Loucy (cell line): ENCODE data around the gene MST1.
A peak's percentile ranks its signal among the peaks of the same experiment; 100 is the strongest.
"Not testable (repeated sequence)": the region's sequence is repeated elsewhere in the genome, so short reads cannot be mapped to it uniquely, and the experiment has no call there.

ENCODE experiments used
- H2AFZ ChIP-seq: fragments of 200-600 bp; sonication (generic); 2 replicates; pipeline ENCODE4 v1.6.0; 2016; ENCODE audit warnings: antibody characterized with exemption, mild to moderate bottlenecking, low read length, moderate library complexity
- H3F3A ChIP-seq: fragments of 200-600 bp; 2 replicates; pipeline ENCODE4 v1.6.0; 2016; ENCODE audit warnings: antibody characterized with exemption, low read depth, mild to moderate bottlenecking
- H3K27me3 ChIP-seq: fragments of 200-600 bp; sonication (generic); 2 replicates; pipeline ENCODE4 v1.6.1; 2014; ENCODE audit warnings: low read length, mild to moderate bottlenecking; ENCODE audit not compliant: insufficient read depth, poor library complexity, severe bottlenecking
- H3K36me3 ChIP-seq: fragments of 200-600 bp; sonication (generic); 2 replicates; pipeline ENCODE4 v1.6.1; 2016; ENCODE audit warnings: low read length; ENCODE audit not compliant: insufficient read depth
- H3K4me1 ChIP-seq: fragments of 200-600 bp; sonication (generic); 2 replicates; pipeline ENCODE4 v1.5.1; 2014; ENCODE audit warnings: low read length, mild to moderate bottlenecking; ENCODE audit not compliant: insufficient read depth, poor library complexity, severe bottlenecking
- H3K4me2 ChIP-seq: fragments of 200-600 bp; sonication (generic); 2 replicates; pipeline ENCODE4 v1.6.0; 2014; ENCODE audit warnings: antibody characterized with exemption, low read length, low read depth, mild to moderate bottlenecking; ENCODE audit not compliant: poor library complexity, severe bottlenecking
- H3K4me3 ChIP-seq: fragments of 200-600 bp; sonication (generic); 2 replicates; pipeline ENCODE4 v1.5.1; 2014; ENCODE audit warnings: low read length, mild to moderate bottlenecking, mixed read lengths; ENCODE audit not compliant: poor library complexity, severe bottlenecking
- H3K79me2 ChIP-seq: fragments of 200-600 bp; sonication (generic); 2 replicates; pipeline ENCODE4 v1.6.1; 2014; ENCODE audit warnings: low read length; ENCODE audit not compliant: insufficient read depth
- H3K9ac ChIP-seq: fragments of 200-600 bp; sonication (generic); 2 replicates; pipeline ENCODE4 v1.6.0; 2014; ENCODE audit warnings: mild to moderate bottlenecking, low read depth, low read length, moderate library complexity; ENCODE audit not compliant: poor library complexity, severe bottlenecking
- H3K9me2 ChIP-seq: fragments of 200-600 bp; sonication (generic); replicated peaks from 2 replicates; pipeline ENCODE4 v1.6.1; 2016; ENCODE audit warnings: low read depth, low read length, mixed read lengths
- H3K9me3 ChIP-seq: fragments of 200-600 bp; sonication (generic); 2 replicates; pipeline ENCODE4 v1.6.1; 2014; ENCODE audit warnings: mild to moderate bottlenecking, antibody characterized with exemption, low read length, low read depth; ENCODE audit not compliant: insufficient read depth
- H4K20me1 ChIP-seq: fragments of 200-600 bp; sonication (generic); 2 replicates; pipeline ENCODE4 v1.6.0; 2014; ENCODE audit warnings: antibody characterized with exemption, low read length, mild to moderate bottlenecking; ENCODE audit not compliant: insufficient read depth, poor library complexity, severe bottlenecking

MST1 gene

DNA sequence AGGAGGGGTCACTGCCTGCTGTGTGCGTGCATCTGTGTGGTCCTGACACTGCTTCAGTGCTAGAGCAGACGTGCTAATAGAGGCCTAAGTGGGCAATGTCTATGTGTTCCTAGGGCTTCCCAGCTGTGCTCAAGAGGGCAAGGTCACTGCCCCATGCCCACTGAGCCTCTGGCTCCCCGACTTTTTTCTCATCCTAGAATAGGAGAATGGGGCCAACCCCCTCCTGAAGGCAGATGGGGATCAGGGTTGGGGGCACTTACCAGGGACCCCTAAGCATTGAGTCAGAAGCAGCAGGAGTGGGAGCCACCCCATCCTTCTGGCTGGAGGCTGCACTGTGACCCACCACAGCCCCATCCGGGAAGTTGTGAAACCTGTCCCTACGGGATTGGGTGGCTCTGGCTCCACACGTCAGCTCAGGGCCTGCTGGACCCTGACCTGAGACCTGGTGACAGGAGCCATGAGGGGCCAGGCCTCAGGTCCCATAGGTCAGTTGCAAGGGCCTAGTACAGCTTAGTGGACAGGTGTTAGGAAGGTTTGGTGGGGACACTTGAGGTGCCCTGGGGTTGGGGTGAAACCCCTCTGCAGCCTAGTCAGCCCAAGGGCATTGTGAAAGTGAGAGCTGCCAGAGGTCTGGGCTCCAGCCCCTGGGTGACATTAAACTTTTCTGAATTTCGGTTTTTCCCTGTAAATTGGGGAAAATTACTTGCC lies 782 bp downstream of the MST1 start:
- Histone ChIP-seq H2AFZ (peak overlapping the region; percentile 96), H3K9ac (peak overlapping the region; percentile 94), H3K4me2 (peak overlapping the region; percentile 97), H3K79me2 (peaks cover 21% of the 10 kb centered on the region), H3K4me3 (peak overlapping the region; percentile 96)
- H3K36me3 ChIP-seq, H3K9me3 ChIP-seq, H4K20me1 ChIP-seq, H3K27me3 ChIP-seq, H3K4me1 ChIP-seq, H3F3A ChIP-seq, H3K9me2 ChIP-seq: not testable (repeated sequence)

DNA sequence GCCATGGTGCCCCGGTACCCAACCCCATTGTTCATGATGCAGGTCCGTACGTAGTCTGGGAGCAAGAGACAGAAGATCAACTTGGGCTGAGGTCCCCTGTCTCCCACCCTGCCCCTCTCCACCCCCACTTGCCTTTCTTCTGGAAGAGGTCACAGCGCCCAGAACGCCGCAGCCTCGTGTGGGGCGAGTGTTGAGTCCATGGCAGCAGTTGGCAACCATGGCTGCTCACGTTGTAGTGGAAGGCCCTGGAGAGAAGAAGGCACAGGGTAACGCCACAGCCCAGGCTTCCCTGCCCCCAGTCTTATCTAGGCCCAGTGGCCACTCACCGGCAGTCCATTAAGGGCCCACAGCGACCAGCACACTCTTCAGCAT lies 1.9 kb downstream of the MST1 start:
- H3K4me1 ChIP-seq, H3K9ac ChIP-seq, H3K4me2 ChIP-seq, H3K4me3 ChIP-seq, H3K9me2 ChIP-seq, H3F3A ChIP-seq, H3K27me3 ChIP-seq, H3K9me3 ChIP-seq, H4K20me1 ChIP-seq, H2AFZ ChIP-seq: not testable (repeated sequence)
- H3K79me2 ChIP-seq: peaks cover 21% of the 10 kb centered on the region
- peaks cover 16% of the 10 kb centered on the region; the same call in 1 of the 2 replicates for H3K36me3 ChIP-seq

DNA sequence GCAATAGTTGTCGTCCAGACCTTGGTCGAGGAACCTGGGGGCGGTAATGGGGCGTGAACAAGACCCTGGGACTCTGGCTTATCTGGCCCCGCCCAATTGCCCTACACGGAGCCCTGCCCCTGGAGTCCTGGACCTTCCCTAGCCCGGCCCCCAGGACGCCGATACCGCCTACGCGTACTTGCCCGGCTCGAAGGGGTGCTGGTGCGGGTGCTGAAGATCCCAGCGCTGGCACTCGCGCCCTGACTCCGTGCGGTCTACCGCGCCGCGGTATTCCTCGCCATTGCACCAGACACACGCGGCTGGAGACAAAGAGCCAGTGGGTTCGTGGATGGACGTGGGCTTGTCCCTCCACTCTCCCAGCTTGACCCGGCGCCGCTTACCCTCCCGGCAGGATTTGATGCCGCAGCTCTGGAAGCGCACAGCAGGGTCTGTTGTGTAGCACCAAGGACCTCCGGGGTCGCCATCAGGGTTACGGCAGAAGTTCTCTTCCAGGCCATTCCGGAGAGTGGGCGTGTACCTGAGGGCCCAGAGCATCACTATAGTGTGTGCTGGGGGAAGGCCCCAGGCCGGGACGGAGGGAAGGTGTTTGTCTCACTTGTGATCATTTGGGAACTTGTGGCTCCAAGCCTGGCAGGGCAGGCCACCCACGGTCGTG lies 2.4 kb downstream of the MST1 start:
- H2AFZ ChIP-seq, H3K9ac ChIP-seq, H3K9me2 ChIP-seq, H3K4me1 ChIP-seq, H4K20me1 ChIP-seq, H3K4me2 ChIP-seq, H3K9me3 ChIP-seq, H3K27me3 ChIP-seq, H3F3A ChIP-seq, H3K4me3 ChIP-seq: not testable (repeated sequence)
- H3K79me2 ChIP-seq: peaks cover 21% of the 10 kb centered on the region
- peaks cover 17% of the 10 kb centered on the region; the same call in 1 of the 2 replicates for H3K36me3 ChIP-seq

DNA sequence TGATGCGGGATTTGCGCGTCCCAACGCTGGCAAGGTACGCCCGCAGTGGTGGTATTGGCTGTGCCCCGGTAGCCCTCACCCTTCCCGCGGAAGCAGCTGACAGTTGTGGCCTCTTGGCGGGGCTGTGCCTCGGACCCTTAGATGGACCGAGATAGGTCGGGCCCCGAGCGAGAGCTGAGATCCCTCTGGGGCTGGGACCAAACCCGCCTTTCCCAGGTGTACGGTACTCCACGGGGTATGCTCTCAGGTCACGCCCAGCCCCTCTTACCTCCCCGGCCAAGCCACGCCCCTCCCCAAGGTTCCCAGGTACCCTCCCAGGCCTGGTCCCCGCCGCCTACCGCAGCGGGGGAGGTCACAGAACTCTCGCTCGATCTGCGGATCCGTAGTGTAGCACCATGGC lies 2.9 kb downstream of the MST1 start:
- H3F3A ChIP-seq, H3K9me3 ChIP-seq, H2AFZ ChIP-seq, H3K9ac ChIP-seq, H3K27me3 ChIP-seq, H3K4me1 ChIP-seq, H3K4me3 ChIP-seq, H3K9me2 ChIP-seq, H4K20me1 ChIP-seq, H3K4me2 ChIP-seq: not testable (repeated sequence)
- Histone ChIP-seq H3K36me3 (peaks cover 17% of the 10 kb centered on the region; the same call in 1 of the 2 replicates), H3K79me2 (peaks cover 18% of the 10 kb centered on the region)

DNA sequence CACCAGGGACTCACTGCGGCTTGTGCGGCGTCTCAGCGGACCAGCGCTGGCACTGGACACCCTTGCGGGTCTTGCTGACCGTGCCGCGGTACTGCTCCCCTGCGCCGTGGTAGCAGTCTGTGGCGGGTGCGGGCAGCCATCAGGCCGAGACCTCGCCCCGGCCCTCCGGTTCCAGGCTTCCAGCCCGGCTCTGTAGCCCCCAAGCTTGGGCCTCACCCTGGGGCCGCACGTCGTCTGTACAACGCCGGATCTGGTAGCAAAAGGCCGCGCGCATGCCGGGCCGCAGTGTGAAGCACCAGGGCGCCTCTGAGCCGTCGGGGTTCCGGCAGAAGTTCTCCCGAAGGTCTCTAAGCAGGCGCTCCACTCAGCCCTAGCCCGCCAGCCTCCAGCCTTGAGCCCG lies 3.4 kb downstream of the MST1 start:
- not testable (repeated sequence) for H3K27me3 ChIP-seq, H3K9ac ChIP-seq, H3K4me1 ChIP-seq, H3K9me2 ChIP-seq, H3K4me3 ChIP-seq, H3K9me3 ChIP-seq, H2AFZ ChIP-seq, H4K20me1 ChIP-seq, H3F3A ChIP-seq, H3K4me2 ChIP-seq
- H3K79me2 ChIP-seq: peaks cover 13% of the 10 kb centered on the region
- H3K36me3 ChIP-seq: peaks cover 17% of the 10 kb centered on the region; the same call in 1 of the 2 replicates

DNA sequence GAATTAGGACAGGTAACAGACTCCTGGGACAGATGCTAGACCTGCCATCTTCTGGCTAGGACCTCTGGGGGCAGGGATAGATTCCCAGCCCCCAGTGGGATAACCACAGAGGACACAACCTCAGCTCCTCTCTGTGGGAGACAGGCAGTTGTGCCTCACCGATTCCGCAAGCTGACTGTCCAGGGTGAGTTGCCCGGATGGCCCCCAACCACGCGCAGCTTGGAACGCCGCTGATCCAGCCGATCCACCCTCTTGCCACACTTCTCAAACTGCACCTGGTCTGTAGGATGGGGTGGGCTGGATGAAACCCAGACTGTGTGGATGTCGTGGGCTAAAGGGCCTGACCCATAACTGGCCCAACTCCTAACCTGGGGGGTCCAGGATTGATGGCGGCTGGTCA lies 4.2 kb downstream of the MST1 start:
- not testable (repeated sequence) for H3K79me2 ChIP-seq, H3F3A ChIP-seq, H3K4me3 ChIP-seq, H3K27me3 ChIP-seq, H3K4me2 ChIP-seq, H3K9me3 ChIP-seq, H4K20me1 ChIP-seq, H3K4me1 ChIP-seq, H3K9ac ChIP-seq, H3K9me2 ChIP-seq, H2AFZ ChIP-seq
- peaks cover 21% of the 10 kb centered on the region; the same call in 1 of the 2 replicates for H3K36me3 ChIP-seq

DNA sequence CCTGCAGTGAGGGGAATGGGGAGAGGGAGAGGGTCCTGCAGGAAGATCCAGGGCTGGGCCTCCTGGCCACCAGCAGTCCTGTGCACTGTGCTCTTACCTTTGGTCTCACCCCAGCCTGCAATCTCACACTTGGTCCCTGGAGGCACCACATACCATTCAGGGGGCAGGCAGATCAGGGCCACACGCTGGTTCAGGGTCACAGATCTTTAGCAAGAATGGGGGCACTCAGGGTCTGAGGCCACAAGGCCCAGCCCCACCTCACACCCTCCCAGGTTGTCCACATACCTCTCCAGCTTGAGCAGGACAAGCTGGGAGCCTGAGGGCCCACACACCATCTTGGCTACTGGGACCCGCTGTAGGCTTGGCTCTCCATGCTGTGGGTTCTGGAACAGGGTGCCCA lies 4.8 kb downstream of the MST1 start:
- not testable (repeated sequence) for H3K4me1 ChIP-seq, H3K4me2 ChIP-seq, H4K20me1 ChIP-seq, H3K27me3 ChIP-seq, H3F3A ChIP-seq, H3K9ac ChIP-seq, H3K4me3 ChIP-seq, H3K9me3 ChIP-seq, H3K9me2 ChIP-seq, H3K79me2 ChIP-seq, H2AFZ ChIP-seq
- H3K36me3 ChIP-seq: peaks cover 24% of the 10 kb centered on the region; the same call in 1 of the 2 replicates
